IPS-15b (cell line): Measurements from ENCODE around the gene SLC13A1.

ENCODE experiments used
- H3K27me3 ChIP-seq: one replicate; pipeline ENCODE4 v1.6.1; 2013; ENCODE audit warnings: low read length; ENCODE audit not compliant: control insufficient read depth, insufficient read depth
- H3K36me3 ChIP-seq: one replicate; pipeline ENCODE4 v1.6.1; 2013; ENCODE audit warnings: low read length; ENCODE audit not compliant: control insufficient read depth, insufficient read depth
- H3K4me1 ChIP-seq: one replicate; pipeline ENCODE4 v1.6.1; 2013; ENCODE audit warnings: mild to moderate bottlenecking, low read length; ENCODE audit not compliant: control insufficient read depth, insufficient read depth
- H3K4me3 ChIP-seq: one replicate; pipeline ENCODE4 v1.5.1; 2013; ENCODE audit warnings: low read depth, low read length
- H3K9ac ChIP-seq: one replicate; pipeline ENCODE4 v1.6.1; 2013; ENCODE audit warnings: low read depth, mild to moderate bottlenecking, low read length
- H3K9me3 ChIP-seq: one replicate; pipeline ENCODE4 v1.6.1; 2013; ENCODE audit warnings: mild to moderate bottlenecking, low read length; ENCODE audit not compliant: control insufficient read depth, insufficient read depth

The SLC13A1 gene

GRCh38 chr7:123070702-123071286 is 129.0 kb downstream of the SLC13A1 start:
- Histone ChIP-seq H3K27me3 (no peaks in the 10 kb centered on the region), H3K4me3 (no peak overlapping the region), H3K9ac (no peak overlapping the region), H3K4me1 (no peaks in the 10 kb centered on the region), H3K9me3 (no peaks in the 10 kb centered on the region), H3K36me3 (no peaks in the 10 kb centered on the region)

DNA sequence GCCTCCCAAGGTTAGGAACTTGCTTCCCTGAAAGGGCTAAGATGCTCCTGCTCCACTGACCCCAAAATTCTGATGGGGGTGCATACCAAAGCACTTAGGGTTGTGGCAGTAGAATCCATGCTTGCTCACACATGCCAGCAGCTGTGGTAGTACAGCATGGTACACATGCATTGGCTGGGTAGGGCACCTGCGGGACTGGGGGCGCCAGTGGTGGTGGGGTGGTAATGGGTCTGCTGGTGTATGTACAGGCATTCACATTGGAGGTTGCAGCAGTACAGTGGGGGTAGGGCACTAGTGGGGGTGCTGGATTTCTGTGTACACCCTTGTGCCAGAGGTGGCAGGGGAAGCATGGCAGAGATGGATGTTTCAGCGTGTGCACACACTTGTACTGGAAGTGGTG is 132.0 kb downstream of the SLC13A1 start:
- Histone ChIP-seq H3K36me3 (no peaks in the 10 kb centered on the region), H3K9me3 (no peaks in the 10 kb centered on the region)

More for the DNA sequence above, 132.0 kb downstream of the SLC13A1 start:
- no peaks in the 10 kb centered on the region for H3K27me3 ChIP-seq
- H3K4me1 ChIP-seq, result no peaks in the 10 kb centered on the region
- no peak overlapping the region for H3K9ac ChIP-seq
- no peak overlapping the region for H3K4me3 ChIP-seq
